ENCODE data around the gene LRRC36. TPM values are rescaled to one million over a fixed set of nuclear protein-coding genes. Genes with fewer than 3 reads are reported as not detected.

The LRRC36 gene
- total and polyA plus RNA-seq, 12 donors, result 0.26 to 0.88 (median 0.42) TPM; not detected in 9

- WGBS, 2 donors, result 77 to 84% methylated on average over 1 of the region's 1 CpG
- no peak for DNase-seq
- no peaks in the 10 kb centered on the region for H3K4me1 ChIP-seq
- H3K27ac ChIP-seq, result no peak overlapping the region
- no peak overlapping the region for H3K4me3 ChIP-seq
- peaks cover 0 to 17% (median 0%) of the 10 kb centered on the region in 11 donors for H3K9me3 ChIP-seq
- H3K27me3 ChIP-seq, result peaks cover 0 to 3% (median 0%) of the 10 kb centered on the region in 7 donors
- no peak for ATAC-seq
- no peaks in the 10 kb centered on the region for H3K36me3 ChIP-seq
- TF ChIP-seq, protein P1, sequence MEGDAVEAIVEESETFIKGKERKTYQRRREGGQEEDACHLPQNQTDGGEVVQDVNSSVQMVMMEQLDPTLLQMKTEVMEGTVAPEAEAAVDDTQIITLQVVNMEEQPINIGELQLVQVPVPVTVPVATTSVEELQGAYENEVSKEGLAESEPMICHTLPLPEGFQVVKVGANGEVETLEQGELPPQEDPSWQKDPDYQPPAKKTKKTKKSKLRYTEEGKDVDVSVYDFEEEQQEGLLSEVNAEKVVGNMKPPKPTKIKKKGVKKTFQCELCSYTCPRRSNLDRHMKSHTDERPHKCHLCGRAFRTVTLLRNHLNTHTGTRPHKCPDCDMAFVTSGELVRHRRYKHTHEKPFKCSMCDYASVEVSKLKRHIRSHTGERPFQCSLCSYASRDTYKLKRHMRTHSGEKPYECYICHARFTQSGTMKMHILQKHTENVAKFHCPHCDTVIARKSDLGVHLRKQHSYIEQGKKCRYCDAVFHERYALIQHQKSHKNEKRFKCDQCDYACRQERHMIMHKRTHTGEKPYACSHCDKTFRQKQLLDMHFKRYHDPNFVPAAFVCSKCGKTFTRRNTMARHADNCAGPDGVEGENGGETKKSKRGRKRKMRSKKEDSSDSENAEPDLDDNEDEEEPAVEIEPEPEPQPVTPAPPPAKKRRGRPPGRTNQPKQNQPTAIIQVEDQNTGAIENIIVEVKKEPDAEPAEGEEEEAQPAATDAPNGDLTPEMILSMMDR (IDR thresholded peaks at IDR 0.05), result no peak
- intact Hi-C loops (cut with DNase I), result no loop called here
Measured at GRCh38 chr16:67336116-67336515, 9.5 kb downstream of the LRRC36 start.

DNA sequence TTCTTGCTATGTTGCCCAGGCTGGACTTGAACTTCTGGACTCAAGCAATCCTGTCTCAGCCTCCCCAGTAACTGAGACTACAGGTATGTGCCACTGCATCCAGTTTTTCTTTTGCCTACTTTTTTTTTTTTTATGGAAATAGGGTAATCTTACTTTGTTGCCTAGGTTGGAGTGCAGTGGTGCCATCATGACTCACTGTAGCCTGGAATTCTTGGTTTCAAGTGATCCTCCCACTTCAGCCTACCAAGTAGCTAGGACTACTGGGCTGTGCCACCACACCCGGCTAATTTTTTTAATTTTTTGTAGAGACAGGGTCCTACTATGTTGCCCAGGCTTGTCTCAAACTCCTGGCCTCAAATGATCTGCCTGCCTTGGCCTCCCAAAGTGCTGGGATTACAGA is 10.0 kb downstream of the LRRC36 start:
- Histone ChIP-seq H3K27me3 (peaks cover 0 to 3% (median 0%) of the 10 kb centered on the region in 7 donors), H3K27ac (no peak overlapping the region), H3K36me3 (no peaks in the 10 kb centered on the region), H3K9me3 (peaks cover 0 to 17% (median 0%) of the 10 kb centered on the region in 11 donors), H3K4me3 (no peak overlapping the region), H3K4me1 (no peaks in the 10 kb centered on the region)
- intact Hi-C loops (cut with DNase I), result no loop called here
- ATAC-seq (no peak), DNase-seq (no peak)
- TF ChIP-seq, protein P1 (IDR thresholded peaks at IDR 0.05), result no peak
- WGBS, 2 donors, result 89 to 90% methylated on average over 1 of the region's 1 CpG

GRCh38 chr16:67339453-67339852 is 12.8 kb downstream of the LRRC36 start:
- Histone ChIP-seq H3K9me3 (peaks cover 0 to 13% (median 0%) of the 10 kb centered on the region in 11 donors), H3K4me1 (no peaks in the 10 kb centered on the region), H3K27me3 (no peaks in the 10 kb centered on the region), H3K36me3 (no peaks in the 10 kb centered on the region), H3K27ac (no peak overlapping the region), H3K4me3 (no peak overlapping the region)
- intact Hi-C loops (cut with DNase I), result no loop called here
- WGBS, 2 donors, result 32 to 33% methylated on average over 2 of the region's 2 CpGs
- TF ChIP-seq, protein P1 (IDR thresholded peaks at IDR 0.05), result peak in 4 of 9 donors; percentile 10 to 23 (median 16)
- DNase-seq (no peak), ATAC-seq (no peak)

DNA sequence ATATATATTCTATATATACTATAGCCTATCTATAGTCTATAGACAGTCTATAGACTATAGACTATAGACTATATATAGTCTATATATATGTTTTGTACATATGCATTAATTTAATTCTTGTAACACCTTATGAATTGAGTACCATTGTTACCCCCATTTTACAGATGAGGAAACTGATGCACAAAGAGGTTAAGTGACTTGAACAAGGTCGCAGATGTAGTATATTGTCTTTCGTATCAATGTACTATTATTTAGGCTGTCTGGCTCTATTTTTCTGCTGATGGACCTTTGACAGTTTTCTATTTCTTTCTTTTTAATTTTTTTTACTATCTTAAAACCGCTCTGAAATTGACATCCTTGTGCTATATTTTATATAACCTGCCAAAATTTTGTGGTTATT is 14.6 kb downstream of the LRRC36 start:
- peaks cover 0 to 11% (median 6%) of the 10 kb centered on the region in 9 donors for H3K4me1 ChIP-seq
- intact Hi-C loops (cut with DNase I), result no loop called here
- H3K27me3 ChIP-seq, result no peaks in the 10 kb centered on the region
- H3K9me3 ChIP-seq, result no peaks in the 10 kb centered on the region
- no peaks in the 10 kb centered on the region for H3K36me3 ChIP-seq
- WGBS, 2 donors, result 88 to 91% methylated on average over 3 of the region's 3 CpGs
- TF ChIP-seq, protein P1 (IDR thresholded peaks at IDR 0.05), result no peak
- no peak overlapping the region for H3K27ac ChIP-seq
- H3K4me3 ChIP-seq, result no peak overlapping the region
- DNase-seq (no peak), ATAC-seq (no peak)

All from heart right ventricle (tissue), 16 donors.